PFSK-1 (cell line): Measurements from ENCODE around the gene TET2.

Experiments used
- FOXP2 ChIP-seq: optimal IDR thresholded peaks from 2 replicates; pipeline ENCODE3; 2011; ENCODE audit warnings: borderline replicate concordance, control low read depth, inconsistent platforms; ENCODE audit not compliant: insufficient read depth; ENCODE audit errors: extremely low read length, extremely low read depth
- POLR2AphosphoS5 ChIP-seq: IDR thresholded peaks from 2 replicates; pipeline ENCODE4 v1.6.1; 2012; ENCODE audit warnings: low read depth, mild to moderate bottlenecking, control low read depth, low read length, moderate library complexity
- SIN3A ChIP-seq: IDR thresholded peaks from 2 replicates; pipeline ENCODE4 v1.6.1; 2012; ENCODE audit warnings: mild to moderate bottlenecking, low read length, moderate library complexity, borderline replicate concordance; ENCODE audit not compliant: insufficient read depth
- TAF1 ChIP-seq: IDR thresholded peaks from 2 replicates; pipeline ENCODE4 v1.6.1; 2012; ENCODE audit warnings: low read length, control low read depth, borderline replicate concordance; ENCODE audit not compliant: insufficient read depth
- TF ChIP-seq, protein P1 (sequence below), 2 experiments: IDR thresholded peaks; 2 replicates each; pipeline versions ENCODE4 v1.6.1 to v1.8.0; 2011 to 2012; ENCODE audit warnings: low read depth in 2 of 2, low read length in 2 of 2, control low read depth in 1 of 2, inconsistent platforms in 1 of 2, mild to moderate bottlenecking in 1 of 2, moderate library complexity in 1 of 2; ENCODE audit not compliant: insufficient read depth in 1 of 2

The TET2 gene

GRCh38 chr4:105232374-105232773 is 85.7 kb downstream of the TET2 start:
- no peak for TF ChIP-seq SIN3A
- no peak for TF ChIP-seq FOXP2

DNA sequence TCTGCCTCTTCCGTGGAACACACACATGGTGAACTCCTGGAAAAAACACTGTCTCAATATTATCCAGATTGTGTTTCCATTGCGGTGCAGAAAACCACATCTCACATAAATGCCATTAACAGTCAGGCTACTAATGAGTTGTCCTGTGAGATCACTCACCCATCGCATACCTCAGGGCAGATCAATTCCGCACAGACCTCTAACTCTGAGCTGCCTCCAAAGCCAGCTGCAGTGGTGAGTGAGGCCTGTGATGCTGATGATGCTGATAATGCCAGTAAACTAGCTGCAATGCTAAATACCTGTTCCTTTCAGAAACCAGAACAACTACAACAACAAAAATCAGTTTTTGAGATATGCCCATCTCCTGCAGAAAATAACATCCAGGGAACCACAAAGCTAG is 87.9 kb downstream of the TET2 start:
- TF ChIP-seq TAF1: no peak
- TF ChIP-seq, protein P1, sequence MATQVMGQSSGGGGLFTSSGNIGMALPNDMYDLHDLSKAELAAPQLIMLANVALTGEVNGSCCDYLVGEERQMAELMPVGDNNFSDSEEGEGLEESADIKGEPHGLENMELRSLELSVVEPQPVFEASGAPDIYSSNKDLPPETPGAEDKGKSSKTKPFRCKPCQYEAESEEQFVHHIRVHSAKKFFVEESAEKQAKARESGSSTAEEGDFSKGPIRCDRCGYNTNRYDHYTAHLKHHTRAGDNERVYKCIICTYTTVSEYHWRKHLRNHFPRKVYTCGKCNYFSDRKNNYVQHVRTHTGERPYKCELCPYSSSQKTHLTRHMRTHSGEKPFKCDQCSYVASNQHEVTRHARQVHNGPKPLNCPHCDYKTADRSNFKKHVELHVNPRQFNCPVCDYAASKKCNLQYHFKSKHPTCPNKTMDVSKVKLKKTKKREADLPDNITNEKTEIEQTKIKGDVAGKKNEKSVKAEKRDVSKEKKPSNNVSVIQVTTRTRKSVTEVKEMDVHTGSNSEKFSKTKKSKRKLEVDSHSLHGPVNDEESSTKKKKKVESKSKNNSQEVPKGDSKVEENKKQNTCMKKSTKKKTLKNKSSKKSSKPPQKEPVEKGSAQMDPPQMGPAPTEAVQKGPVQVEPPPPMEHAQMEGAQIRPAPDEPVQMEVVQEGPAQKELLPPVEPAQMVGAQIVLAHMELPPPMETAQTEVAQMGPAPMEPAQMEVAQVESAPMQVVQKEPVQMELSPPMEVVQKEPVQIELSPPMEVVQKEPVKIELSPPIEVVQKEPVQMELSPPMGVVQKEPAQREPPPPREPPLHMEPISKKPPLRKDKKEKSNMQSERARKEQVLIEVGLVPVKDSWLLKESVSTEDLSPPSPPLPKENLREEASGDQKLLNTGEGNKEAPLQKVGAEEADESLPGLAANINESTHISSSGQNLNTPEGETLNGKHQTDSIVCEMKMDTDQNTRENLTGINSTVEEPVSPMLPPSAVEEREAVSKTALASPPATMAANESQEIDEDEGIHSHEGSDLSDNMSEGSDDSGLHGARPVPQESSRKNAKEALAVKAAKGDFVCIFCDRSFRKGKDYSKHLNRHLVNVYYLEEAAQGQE (IDR thresholded peaks at IDR 0.05; ENCODE audit: insufficient read depth in 1 of 2, low read depth in 2 of 2, low read length in 2 of 2): no peak
- no peak for TF ChIP-seq SIN3A
- TF ChIP-seq POLR2AphosphoS5: no peak
- no peak for TF ChIP-seq FOXP2

- no peak for TF ChIP-seq POLR2AphosphoS5
- TF ChIP-seq SIN3A: no peak
- TF ChIP-seq, protein P1 (IDR thresholded peaks at IDR 0.05; ENCODE audit: insufficient read depth in 1 of 2, low read depth in 2 of 2, low read length in 2 of 2): no peak
- TF ChIP-seq TAF1: no peak
- no peak for TF ChIP-seq FOXP2
Observed at GRCh38 chr4:105236202-105236915, 89.7 kb downstream of the TET2 start.

GRCh38 chr4:105236916-105237311 is 90.2 kb downstream of the TET2 start:
- TF ChIP-seq, protein P1 (IDR thresholded peaks at IDR 0.05; ENCODE audit: insufficient read depth in 1 of 2, low read depth in 2 of 2, low read length in 2 of 2): no peak
- no peak for TF ChIP-seq SIN3A
- no peak for TF ChIP-seq TAF1
- TF ChIP-seq FOXP2: no peak
- no peak for TF ChIP-seq POLR2AphosphoS5

DNA sequence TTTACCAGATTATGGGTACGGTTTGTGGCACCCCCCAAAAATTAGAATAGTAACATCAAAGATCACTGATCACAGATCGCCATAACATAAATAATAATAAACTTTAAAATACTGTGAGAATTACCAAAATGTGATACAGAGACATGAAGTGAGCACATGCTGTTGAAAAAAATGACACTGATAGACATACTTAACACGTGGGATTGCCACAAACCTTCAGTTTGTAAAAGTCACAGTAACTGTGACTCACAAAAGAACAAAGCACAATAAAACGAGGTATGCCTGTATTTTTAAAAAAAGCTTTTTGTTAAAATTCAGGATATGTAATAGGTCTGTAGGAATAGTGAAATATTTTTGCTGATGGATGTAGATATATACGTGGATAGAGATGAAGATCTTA is 93.4 kb downstream of the TET2 start:
- TF ChIP-seq TAF1 (no peak), FOXP2 (no peak), SIN3A (no peak), POLR2AphosphoS5 (no peak)
- TF ChIP-seq, protein P1 (IDR thresholded peaks at IDR 0.05; ENCODE audit: insufficient read depth in 1 of 2, low read depth in 2 of 2, low read length in 2 of 2): no peak

GRCh38 chr4:105241451-105241850 is 94.8 kb downstream of the TET2 start:
- TF ChIP-seq FOXP2 (no peak), POLR2AphosphoS5 (no peak), SIN3A (no peak), TAF1 (no peak)
- TF ChIP-seq, protein P1 (IDR thresholded peaks at IDR 0.05; ENCODE audit: insufficient read depth in 1 of 2, low read depth in 2 of 2, low read length in 2 of 2): no peak
